ENCODE results near the gene INPP4A. TPM values are rescaled to one million over a fixed set of nuclear protein-coding genes. Genes with fewer than 3 reads are reported as not detected.

INPP4A gene
- total and polyA plus RNA-seq, 2 of the 13 experiments (the other 11 are each of a cell fraction or from before 2014, with no cell fraction given): 10.1 to 10.9 TPM

- FAIRE-seq: no peak
- Histone ChIP-seq H4K20me1 (ENCODE audit: insufficient read depth, low read length) (no peaks in the 10 kb centered on the region; the same call in 1 of the 2 replicates), H3K27me3 (ENCODE audit: control insufficient read depth in 1 of 2, insufficient read depth in 2 of 2, low read length in 2 of 2) (no peaks in the 10 kb centered on the region), H3K4me3 (replicated peaks in 1 of 3; ENCODE audit: insufficient read depth in 1 of 3, low read depth in 2 of 3, low read length in 3 of 3) (no peak overlapping the region), H3K9ac (ENCODE audit: insufficient read depth, low read depth, low read length) (no peak overlapping the region), H3K4me1 (ENCODE audit: insufficient read depth, low read length) (peaks cover 21% of the 10 kb centered on the region; the same call in 1 of the 2 replicates), H2AFZ (ENCODE audit: low read length) (no peak overlapping the region), H3K36me3 (replicated peaks in 1 of 2; ENCODE audit: control insufficient read depth in 1 of 2, insufficient read depth in 2 of 2, low read length in 2 of 2) (no peaks in the 10 kb centered on the region), H3K4me2 (ENCODE audit: low read depth, low read length) (no peak overlapping the region), H3K9me3 (ENCODE audit: low read length) (no peaks in the 10 kb centered on the region), H3K79me2 (ENCODE audit: insufficient read depth, low read length) (peaks cover 4% of the 10 kb centered on the region), H3K27ac (ENCODE audit: extremely low read length, insufficient read depth, low read length) (no peak overlapping the region)
- ChIA-PET CTCF (ENCODE audit: low intra/inter-chr PET ratio, low total read pairs) (no interaction called here), POLR2A (no interaction called here)
- TF ChIP-seq ZC3H13 (CRISPR knock-in tag; IDR thresholded peaks at IDR 0.05): no peak
- peak; percentile 42; the same call in 1 of the 2 replicates for TF ChIP-seq ZNF12 (CRISPR knock-in tag; IDR thresholded peaks at IDR 0.05)
- no peak for ATAC-seq
- 89% methylated on average over 12 of the region's 12 CpGs for WGBS (ENCODE audit: low lambda C conversion rate)
- intact Hi-C loops (cut with micrococcal nuclease; ENCODE audit: unreplicated experiment): no loop called here
- no TSS peak for BruUV-seq (replicated peaks)
- no peak for DNase-seq (ENCODE audit: low spot score)
- in situ Hi-C loops (cut with HindIII; ENCODE audit: extremely low pct_ligation_motif_present, low pct_unique_long_range_greater_than_20kb): no loop called here
These were observed 20.2 kb downstream of the INPP4A start for GRCh38 chr2:98464772-98465310.

GRCh38 chr2:98465456-98466226 lies 21.0 kb downstream of the INPP4A start:
- Histone ChIP-seq H3K4me1 (ENCODE audit: insufficient read depth, low read length) (peaks cover 22% of the 10 kb centered on the region; the same call in 1 of the 2 replicates), H3K4me3 (replicated peaks in 1 of 3; ENCODE audit: insufficient read depth in 1 of 3, low read depth in 2 of 3, low read length in 3 of 3) (no peak overlapping the region), H3K4me2 (ENCODE audit: low read depth, low read length) (no peak overlapping the region), H2AFZ (ENCODE audit: low read length) (no peak overlapping the region), H4K20me1 (ENCODE audit: insufficient read depth, low read length) (no peaks in the 10 kb centered on the region; the same call in 1 of the 2 replicates), H3K36me3 (replicated peaks in 1 of 2; ENCODE audit: control insufficient read depth in 1 of 2, insufficient read depth in 2 of 2, low read length in 2 of 2) (no peaks in the 10 kb centered on the region), H3K9me3 (ENCODE audit: low read length) (no peaks in the 10 kb centered on the region), H3K79me2 (ENCODE audit: insufficient read depth, low read length) (peaks cover 4% of the 10 kb centered on the region), H3K9ac (ENCODE audit: insufficient read depth, low read depth, low read length) (no peak overlapping the region), H3K27ac (ENCODE audit: extremely low read length, insufficient read depth, low read length) (no peak overlapping the region), H3K27me3 (ENCODE audit: control insufficient read depth in 1 of 2, insufficient read depth in 2 of 2, low read length in 2 of 2) (no peaks in the 10 kb centered on the region)
- ATAC-seq (0 out of 3 replicates have a peak, but pooled peaks have one; percentile 17), DNase-seq (ENCODE audit: low spot score) (no peak), FAIRE-seq (no peak)
- no peak for TF ChIP-seq SNAPC2 (CRISPR knock-in tag; IDR thresholded peaks at IDR 0.05)
- TF ChIP-seq KMT2A (CRISPR knock-in tag; IDR thresholded peaks at IDR 0.05): no peak
- no peak for TF ChIP-seq ZNF354B (CRISPR knock-in tag; IDR thresholded peaks at IDR 0.05)
- TF ChIP-seq ATAD3A (CRISPR knock-in tag; IDR thresholded peaks at IDR 0.05): no peak
- TF ChIP-seq ZNF530 (CRISPR knock-in tag; IDR thresholded peaks at IDR 0.05; ENCODE audit: low read depth): no peak
- TF ChIP-seq ZNF781 (CRISPR knock-in tag; IDR thresholded peaks at IDR 0.05; ENCODE audit: borderline replicate concordance, not compliant biosample characterization): no peak
- TF ChIP-seq ZC3H4 (CRISPR knock-in tag; IDR thresholded peaks at IDR 0.05; ENCODE audit: borderline replicate concordance): no peak
- no peak for TF ChIP-seq ZNF891 (CRISPR knock-in tag; IDR thresholded peaks at IDR 0.05)
- TF ChIP-seq ZNF451 (CRISPR knock-in tag; IDR thresholded peaks at IDR 0.05): no peak
- no peak for TF ChIP-seq POGK (CRISPR knock-in tag; conservative IDR thresholded peaks at IDR 0.05)
- intact Hi-C loops (cut with micrococcal nuclease; ENCODE audit: unreplicated experiment): no loop called here
- in situ Hi-C loops (cut with HindIII; ENCODE audit: extremely low pct_ligation_motif_present, low pct_unique_long_range_greater_than_20kb): no loop called here
- BruUV-seq (replicated peaks): no TSS peak
- ChIA-PET POLR2A (no interaction called here), CTCF (ENCODE audit: low intra/inter-chr PET ratio, low total read pairs) (no interaction called here)
- WGBS (ENCODE audit: low lambda C conversion rate): 87% methylated on average over 11 of the region's 11 CpGs
